Measurements from ENCODE around the gene SURF6. TPM values are rescaled to one million over a fixed set of nuclear protein-coding genes. Genes with fewer than 3 reads are reported as not detected.
"Not testable (repeated sequence)": the region's sequence is repeated elsewhere in the genome, so short reads cannot be mapped to it uniquely, and the experiment has no call there.

SURF6 gene
- total RNA-seq, 2 donors from 2014 or later, result 20.8 to 37.9 TPM

DNA sequence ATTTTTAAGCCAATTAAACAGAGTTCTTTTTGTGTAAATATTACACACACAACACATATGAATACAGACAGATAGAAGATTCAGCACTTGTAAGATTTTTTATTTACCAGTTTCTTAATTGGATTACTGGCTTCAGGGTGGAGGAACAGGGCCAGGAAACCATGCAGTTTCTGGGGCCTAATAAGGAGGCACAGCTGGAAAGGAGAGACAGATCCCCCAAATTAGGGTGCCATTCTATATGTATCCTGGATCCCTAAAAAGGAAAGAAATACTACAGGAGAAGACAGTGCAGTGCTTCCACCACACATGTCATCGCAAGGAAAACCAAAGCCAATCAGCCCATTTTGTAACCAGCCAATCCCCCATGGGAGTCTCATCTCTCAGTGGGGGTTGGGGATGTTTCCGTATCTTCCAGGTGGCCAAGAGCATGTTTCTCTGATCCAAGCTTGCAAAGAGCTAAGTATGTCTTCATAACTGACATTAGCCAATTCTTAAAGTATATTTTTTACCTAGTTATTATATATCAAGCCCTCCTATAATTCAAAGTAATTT, 45.2 kb downstream of the SURF6 start:
- Histone ChIP-seq H3K4me3 (no peak overlapping the region), H3K4me1 (no peaks in the 10 kb centered on the region), H3K36me3 (replicated peaks in 1 of 2; ENCODE audit: insufficient read depth in 1 of 2, low read depth in 2 of 2) (peaks cover 0 to 4% of the 10 kb centered on the region in 2 donors), H3K27me3 (no peaks in the 10 kb centered on the region), H3K27ac (no peak overlapping the region), H3K9me3 (no peaks in the 10 kb centered on the region)
- intact Hi-C loops (cut with DNase I), result no loop called here
- no peak for TF ChIP-seq POLR2A (IDR thresholded peaks at IDR 0.05)
- TF ChIP-seq, protein P1, sequence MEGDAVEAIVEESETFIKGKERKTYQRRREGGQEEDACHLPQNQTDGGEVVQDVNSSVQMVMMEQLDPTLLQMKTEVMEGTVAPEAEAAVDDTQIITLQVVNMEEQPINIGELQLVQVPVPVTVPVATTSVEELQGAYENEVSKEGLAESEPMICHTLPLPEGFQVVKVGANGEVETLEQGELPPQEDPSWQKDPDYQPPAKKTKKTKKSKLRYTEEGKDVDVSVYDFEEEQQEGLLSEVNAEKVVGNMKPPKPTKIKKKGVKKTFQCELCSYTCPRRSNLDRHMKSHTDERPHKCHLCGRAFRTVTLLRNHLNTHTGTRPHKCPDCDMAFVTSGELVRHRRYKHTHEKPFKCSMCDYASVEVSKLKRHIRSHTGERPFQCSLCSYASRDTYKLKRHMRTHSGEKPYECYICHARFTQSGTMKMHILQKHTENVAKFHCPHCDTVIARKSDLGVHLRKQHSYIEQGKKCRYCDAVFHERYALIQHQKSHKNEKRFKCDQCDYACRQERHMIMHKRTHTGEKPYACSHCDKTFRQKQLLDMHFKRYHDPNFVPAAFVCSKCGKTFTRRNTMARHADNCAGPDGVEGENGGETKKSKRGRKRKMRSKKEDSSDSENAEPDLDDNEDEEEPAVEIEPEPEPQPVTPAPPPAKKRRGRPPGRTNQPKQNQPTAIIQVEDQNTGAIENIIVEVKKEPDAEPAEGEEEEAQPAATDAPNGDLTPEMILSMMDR (IDR thresholded peaks at IDR 0.05), result no peak
- DNase-seq, result no peak
- WGBS, 2 donors, result 86 to 90% methylated on average over 2 of the region's 2 CpGs
- ATAC-seq, result no peak

DNA sequence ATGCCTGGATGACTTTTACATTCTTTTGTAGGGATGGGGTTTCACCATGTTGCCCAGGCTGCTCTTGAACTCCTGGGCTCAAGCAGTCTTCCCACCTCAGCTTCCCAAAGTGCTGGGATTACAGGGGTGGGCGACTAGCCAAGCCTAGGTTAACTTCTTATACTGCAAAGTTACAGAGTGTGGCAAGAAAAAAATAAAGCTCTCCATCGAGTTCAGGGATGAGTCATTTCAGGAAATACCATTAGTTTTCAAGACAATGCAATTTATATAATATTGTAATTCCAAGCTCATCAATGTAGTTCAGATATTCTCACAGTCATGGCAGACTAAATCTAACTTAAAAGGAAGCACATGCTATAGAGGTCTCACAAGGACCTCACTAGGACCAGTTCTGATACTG, 49.5 kb downstream of the SURF6 start:
- DNase-seq, result no peak
- intact Hi-C loops (cut with DNase I), result no loop called here
- H3K4me3 ChIP-seq, result no peak overlapping the region
- TF ChIP-seq, protein P1 (IDR thresholded peaks at IDR 0.05), result no peak
- TF ChIP-seq POLR2A (IDR thresholded peaks at IDR 0.05), result no peak
- 31 to 32% methylated on average over 2 of the region's 2 CpGs for WGBS, 2 donors
- H3K27ac ChIP-seq, result no peak overlapping the region
- peaks cover 0 to 4% of the 10 kb centered on the region in 2 donors for H3K36me3 ChIP-seq (replicated peaks in 1 of 2; ENCODE audit: insufficient read depth in 1 of 2, low read depth in 2 of 2)
- H3K4me1 ChIP-seq, result no peaks in the 10 kb centered on the region
- H3K9me3 ChIP-seq, result no peaks in the 10 kb centered on the region
- ATAC-seq, result no peak
- H3K27me3 ChIP-seq, result no peaks in the 10 kb centered on the region

DNA sequence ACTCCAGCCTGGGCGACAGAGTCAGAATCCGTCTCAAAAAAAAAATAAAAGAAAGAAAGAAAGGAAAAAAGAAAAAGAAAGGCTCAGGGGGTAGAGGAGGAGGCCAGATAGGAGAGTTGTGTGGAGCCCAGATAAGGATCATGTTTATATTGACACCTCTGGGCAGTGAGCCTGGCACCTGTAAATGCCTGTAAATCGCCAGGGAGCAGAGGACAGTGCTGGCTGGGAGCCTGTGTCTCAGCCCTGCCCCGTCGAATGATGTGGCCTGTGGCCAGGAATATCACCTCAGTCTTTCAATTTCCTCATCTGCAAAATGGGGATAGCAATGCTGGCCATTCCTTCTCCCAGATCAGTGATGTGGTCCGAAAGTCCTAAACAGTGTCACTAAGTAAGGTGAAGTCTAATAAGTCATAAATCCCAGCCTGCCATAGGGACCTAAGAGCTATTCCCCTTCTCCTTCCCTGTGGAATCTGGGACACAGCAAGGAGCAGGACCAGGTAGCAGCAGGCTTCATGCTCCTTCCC, 50.7 kb downstream of the SURF6 start:
- Histone ChIP-seq H3K9me3 (no peaks in the 10 kb centered on the region), H3K27me3 (no peaks in the 10 kb centered on the region), H3K4me1 (no peaks in the 10 kb centered on the region), H3K36me3 (replicated peaks in 1 of 2; ENCODE audit: insufficient read depth in 1 of 2, low read depth in 2 of 2) (peaks cover 0 to 4% of the 10 kb centered on the region in 2 donors), H3K27ac (no peak overlapping the region), H3K4me3 (no peak overlapping the region)
- TF ChIP-seq POLR2A (IDR thresholded peaks at IDR 0.05), result no peak
- TF ChIP-seq, protein P1 (IDR thresholded peaks at IDR 0.05), result no peak
- DNase-seq (no peak), ATAC-seq (no peak)
- 48 to 60% methylated on average over 6 of the region's 6 CpGs for WGBS, 2 donors
- intact Hi-C loops (cut with DNase I), result no loop called here

DNA sequence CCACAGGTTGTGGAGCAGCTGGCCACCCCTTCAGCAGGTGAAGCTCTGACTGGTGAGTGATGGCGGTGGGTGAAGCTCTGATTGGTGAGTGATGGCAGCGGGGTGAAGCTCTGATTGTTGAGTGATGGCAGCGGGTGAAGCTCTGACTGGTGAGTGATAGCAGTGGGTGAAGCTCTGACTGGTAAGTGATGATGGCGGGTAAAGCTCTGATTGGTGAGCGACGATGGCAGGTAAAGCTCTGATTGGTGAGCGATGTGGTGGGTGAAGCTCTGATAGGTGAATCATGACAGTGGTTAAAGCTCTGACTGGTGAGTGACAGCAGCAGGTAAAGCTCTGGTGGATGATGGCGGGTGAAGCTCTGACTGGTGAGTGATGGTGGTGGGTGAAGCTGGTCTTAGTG, 51.6 kb downstream of the SURF6 start:
- 89 to 96% methylated on average over 8 of the region's 8 CpGs for WGBS, 2 donors
- Histone ChIP-seq H3K9me3 (no peaks in the 10 kb centered on the region), H3K27ac (no peak overlapping the region), H3K4me3 (no peak overlapping the region), H3K36me3 (replicated peaks in 1 of 2; ENCODE audit: insufficient read depth in 1 of 2, low read depth in 2 of 2) (peaks cover 0 to 4% of the 10 kb centered on the region in 2 donors), H3K4me1 (no peaks in the 10 kb centered on the region), H3K27me3 (no peaks in the 10 kb centered on the region)
- TF ChIP-seq, protein P1 (IDR thresholded peaks at IDR 0.05), result no peak
- no peak for TF ChIP-seq POLR2A (IDR thresholded peaks at IDR 0.05)
- no peak for DNase-seq
- no peak for ATAC-seq
- intact Hi-C loops (cut with DNase I), result no loop called here

DNA sequence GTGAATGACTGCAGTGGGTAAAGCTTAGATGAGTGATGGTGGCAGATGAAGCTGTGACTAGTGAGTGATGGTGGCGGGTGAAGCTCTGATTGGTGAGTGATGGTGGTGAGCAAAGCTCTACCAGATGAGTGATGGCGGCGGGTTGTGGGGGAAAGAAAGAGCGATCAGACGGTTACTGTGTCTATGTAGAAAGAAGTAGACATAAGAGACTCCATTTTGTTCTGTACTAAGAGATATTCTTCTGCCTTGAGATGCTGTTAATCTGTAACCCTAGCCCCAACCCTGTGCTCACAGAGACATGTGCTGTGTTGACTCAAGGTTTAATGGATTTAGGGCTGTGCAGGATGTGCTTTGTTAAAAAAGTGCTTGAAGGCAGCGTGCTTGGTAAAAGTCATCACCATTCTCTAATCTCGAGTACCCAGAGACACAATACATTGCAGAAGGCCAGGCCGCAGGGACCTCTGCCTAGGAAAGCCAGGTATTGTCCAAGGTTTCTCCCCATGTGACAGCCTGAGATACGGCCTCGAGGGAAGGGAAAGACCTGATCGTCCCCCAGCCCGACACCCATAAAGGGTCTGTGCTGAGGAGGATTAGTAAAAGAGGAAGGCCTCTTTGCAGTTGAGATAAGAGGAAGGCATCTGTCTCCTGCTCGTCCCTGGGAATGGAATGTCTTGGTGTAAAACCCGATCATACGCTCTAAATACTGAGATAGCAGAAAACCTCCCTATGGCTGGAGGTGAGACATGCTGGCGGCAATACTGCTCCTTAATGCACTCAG, 52.5 kb downstream of the SURF6 start:
- H3K9me3 ChIP-seq; H3K27me3 ChIP-seq; H3K4me3 ChIP-seq; H3K36me3 ChIP-seq (replicated peaks in 1 of 2; ENCODE audit: insufficient read depth in 1 of 2, low read depth in 2 of 2); H3K4me1 ChIP-seq; DNase-seq; H3K27ac ChIP-seq; ATAC-seq; intact Hi-C loops (cut with DNase I): not testable (repeated sequence)
- WGBS, 2 donors, result 82 to 86% methylated on average over 16 of the region's 16 CpGs

All from body of pancreas (tissue), 4 donors.